ENCODE measurements around the gene FAM234A. TPM values are rescaled to one million over a fixed set of nuclear protein-coding genes. Genes with fewer than 3 reads are reported as not detected.

FAM234A gene
- total RNA-seq, 1 experiment from 2014 or later = 94.9 TPM

GRCh38 chr16:239948-240277, 5.3 kb downstream of the FAM234A start:
- Mint-ChIP-seq H3K27ac (peak overlapping the region in 1 of 3 experiments; percentile 36; a peak in 3 of 7 replicates), H3K36me3 (ENCODE audit: insufficient read depth in 1 of 3, low read depth in 3 of 3) (peaks cover 0 to 11% (median 6%) of the 10 kb centered on the region in 3 experiments; a peak in 5 of 7 replicates), H3K4me1 (peaks cover 2 to 6% of the 10 kb centered on the region in 2 experiments), H3K9me3 (no peaks in the 10 kb centered on the region), H3K4me3 (no peak overlapping the region), H3K27me3 (ENCODE audit: low read depth) (no peaks in the 10 kb centered on the region)
- Histone ChIP-seq H3K56ac (ENCODE audit: insufficient read length, low read depth, low read length) (no peak overlapping the region), H3K27me3 (ENCODE audit: insufficient read depth, low read length) (no peaks in the 10 kb centered on the region), H3K79me2 (ENCODE audit: insufficient read depth, low read length) (no peaks in the 10 kb centered on the region; the same call in 1 of the 2 replicates), H3K9me3 (ENCODE audit: control insufficient read depth, low read depth, low read length) (no peaks in the 10 kb centered on the region), H4K91ac (ENCODE audit: insufficient read length, low read depth, low read length) (no peak overlapping the region), H2AK5ac (ENCODE audit: insufficient read length, low read length) (no peak overlapping the region), H3K4me1 (ENCODE audit: insufficient read depth, low read length) (no peaks in the 10 kb centered on the region), H4K5ac (ENCODE audit: insufficient read length, low read depth, low read length) (no peak overlapping the region), H3K14ac (ENCODE audit: insufficient read depth, low read length) (no peak overlapping the region), H3K27ac (ENCODE audit: insufficient read length, low read depth, low read length) (no peak overlapping the region), H4K20me1 (ENCODE audit: control insufficient read depth, insufficient read depth, insufficient read length) (no peaks in the 10 kb centered on the region), H3K4me2 (ENCODE audit: insufficient read depth, insufficient read length, low read length) (no peak overlapping the region), H2BK15ac (ENCODE audit: low read depth, low read length) (no peak overlapping the region), H2BK5ac (ENCODE audit: insufficient read length, low read length) (no peak overlapping the region), H3K18ac (ENCODE audit: insufficient read length, low read depth, low read length) (no peak overlapping the region), H2BK12ac (ENCODE audit: insufficient read length, low read depth, low read length) (no peak overlapping the region), H3K4ac (ENCODE audit: low read depth, low read length) (no peak overlapping the region), H3K79me1 (ENCODE audit: insufficient read depth, low read depth, low read length, poor library complexity, severe bottlenecking) (peaks cover 12% of the 10 kb centered on the region), H2BK20ac (ENCODE audit: low read depth, low read length, poor library complexity, severe bottlenecking) (no peak overlapping the region), H3T11ph (ENCODE audit: low read length) (no peak overlapping the region), H2BK120ac (ENCODE audit: low read depth, low read length, poor library complexity, severe bottlenecking) (no peak overlapping the region), H4K8ac (replicated peaks; ENCODE audit: insufficient read length, low read depth, low read length) (no peak overlapping the region), H3K23me2 (ENCODE audit: insufficient read length, low read depth, low read length, poor library complexity, severe bottlenecking) (no peaks in the 10 kb centered on the region), H3K23ac (ENCODE audit: insufficient read length, low read depth, low read length) (no peak overlapping the region), H3K9ac (ENCODE audit: extremely low read depth, insufficient read length, low read length) (no peak overlapping the region), H2AFZ (ENCODE audit: low read length) (no peak overlapping the region)
- DNase-seq = no peak
- WGBS (ENCODE audit: extremely low coverage, insufficient read length, low lambda C conversion rate) = no CpG with 5 or more reads among the region's 3 CpGs
- TF ChIP-seq CTCF (conservative IDR thresholded peaks at IDR 0.05) = no peak

Data from H9 (cell line).